ENCODE measurements around the gene PHAF1.

DNA sequence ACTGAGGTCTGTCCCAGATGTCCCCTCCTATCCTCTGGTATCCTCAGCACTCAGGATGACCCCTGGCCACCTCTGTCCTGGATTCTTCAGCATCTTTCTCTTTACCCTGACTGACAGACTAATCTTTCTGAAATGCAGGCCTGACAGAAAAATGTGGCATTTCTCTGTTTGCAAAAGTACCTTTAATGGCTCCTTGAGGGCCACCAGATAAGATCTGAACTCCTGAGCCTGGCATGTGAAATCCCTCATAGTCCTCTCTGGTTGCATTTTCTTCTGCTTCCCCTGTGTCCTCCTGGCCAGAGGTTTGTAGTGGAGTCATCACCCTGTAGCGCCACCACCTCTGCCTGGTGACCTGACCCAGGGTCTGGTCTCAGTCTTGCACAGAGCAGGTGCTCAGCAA, 87.1 kb downstream of the PHAF1 start:
- TF ChIP-seq POLR2AphosphoS5 (IDR thresholded peaks at IDR 0.05) (no peak), POLR2A (IDR thresholded peaks at IDR 0.05) (no peak)
